ENCODE data around the gene AP4B1. TPM values are rescaled to one million over a fixed set of nuclear protein-coding genes. Genes with fewer than 3 reads are reported as not detected.

The AP4B1 gene
- total RNA-seq, 1 experiment from 2014 or later, result 11.1 TPM

GRCh38 chr1:113928941-113929749, 24.5 kb upstream of the AP4B1 start, which contains the start of gene HIPK1 (continued):
- no peak for TF ChIP-seq ZBTB33 (IDR thresholded peaks at IDR 0.05; ENCODE audit: extremely low read depth, insufficient replicate concordance, low read length)

- no peak for DNase-seq (ENCODE audit: low read depth, low spot score)
These were observed 23.8 kb upstream of the AP4B1 start for GRCh38 chr1:113928187-113928930.

More at GRCh38 chr1:113928187-113928930, 23.8 kb upstream of the AP4B1 start:
- ChIA-PET CTCF (interaction anchor here (2.1 kb wide), 1 partner anchor 23 kb away, joined by 5 read pairs; the partner anchor contains the start of gene DCLRE1B), POLR2A (interaction anchor here (1.0 to 3.5 kb wide), 3 partner anchors 8 to 23 kb away, joined by 5 to 24 read pairs (median 5); partner anchors contain the start of genes AP4B1 and DCLRE1B), RAD21 (ENCODE audit: low non-redundant PET in 1 of 2, low total read pairs in 2 of 2, uncharacterized antibody in 2 of 2, unreplicated experiment in 2 of 2) (interaction anchor here in 1 of 2 experiments (1.5 kb wide), 1 partner anchor 23 kb away, joined by 3 read pairs; the partner anchor contains the start of gene DCLRE1B)
- peak overlapping the region; percentile 92 for H3K4me2 ChIP-seq (ENCODE audit: low read length)
- BruUV-seq (replicated peaks), result no TSS peak
- no peaks in the 10 kb centered on the region for H3K9me3 ChIP-seq (ENCODE audit: control insufficient read depth in 1 of 2, insufficient read depth in 1 of 2, low read depth in 1 of 2, low read length in 2 of 2)
- peak overlapping the region; percentile 53 for H2AFZ ChIP-seq (ENCODE audit: low read depth, low read length, poor library complexity, severe bottlenecking)
- H3K9ac ChIP-seq (ENCODE audit: low read length), result peak overlapping the region; percentile 64
- H3K27me3 ChIP-seq (ENCODE audit: insufficient read depth, low read length), result no peaks in the 10 kb centered on the region
- no peak for TF ChIP-seq ELF1 (IDR thresholded peaks at IDR 0.05; ENCODE audit: borderline replicate concordance, low read depth)
- no peak for TF ChIP-seq CTCF (IDR thresholded peaks at IDR 0.05 in 2 of 3, conservative IDR thresholded peaks at IDR 0.05 in 1 of 3; ENCODE audit: borderline replicate concordance in 1 of 3, insufficient read depth in 1 of 3, low read depth in 2 of 3, low read length in 2 of 3)
- no peak for TF ChIP-seq FOSL1 (IDR thresholded peaks at IDR 0.05; ENCODE audit: low read depth)
- H3K36me3 ChIP-seq (ENCODE audit: control insufficient read depth in 1 of 2, insufficient read depth in 2 of 2, low read length in 2 of 2), result no peaks in the 10 kb centered on the region
- H3K9me2 ChIP-seq (ENCODE audit: insufficient read depth), result no peaks in the 10 kb centered on the region
- H3K4me1 ChIP-seq (ENCODE audit: control insufficient read depth in 1 of 2, insufficient read depth in 2 of 2, low read length in 2 of 2), result peaks cover 13 to 29% of the 10 kb centered on the region in 2 experiments; a peak in 3 of 4 replicates
- peak overlapping the region; percentile 74 to 84 for H3K4me3 ChIP-seq (replicated peaks in 1 of 2; ENCODE audit: low read depth in 1 of 2, low read length in 2 of 2)
- H3K27ac ChIP-seq (ENCODE audit: low read depth, low read length), result no peak overlapping the region
- peaks cover 35% of the 10 kb centered on the region for H3K79me2 ChIP-seq (ENCODE audit: insufficient read depth, low read length)
- H4K20me1 ChIP-seq (ENCODE audit: insufficient read depth), result no peaks in the 10 kb centered on the region
- no peak for ATAC-seq
- intact Hi-C loops (cut with micrococcal nuclease), result no loop called here
